ENCODE measurements around the gene ANKMY1. TPM values are rescaled to one million over a fixed set of nuclear protein-coding genes. Genes with fewer than 3 reads are reported as not detected.

ANKMY1 gene
- total and polyA plus RNA-seq, 2 of the 13 experiments (the other 11 are each of a cell fraction or from before 2014, with no cell fraction given): 11.7 to 18.8 TPM

DNA sequence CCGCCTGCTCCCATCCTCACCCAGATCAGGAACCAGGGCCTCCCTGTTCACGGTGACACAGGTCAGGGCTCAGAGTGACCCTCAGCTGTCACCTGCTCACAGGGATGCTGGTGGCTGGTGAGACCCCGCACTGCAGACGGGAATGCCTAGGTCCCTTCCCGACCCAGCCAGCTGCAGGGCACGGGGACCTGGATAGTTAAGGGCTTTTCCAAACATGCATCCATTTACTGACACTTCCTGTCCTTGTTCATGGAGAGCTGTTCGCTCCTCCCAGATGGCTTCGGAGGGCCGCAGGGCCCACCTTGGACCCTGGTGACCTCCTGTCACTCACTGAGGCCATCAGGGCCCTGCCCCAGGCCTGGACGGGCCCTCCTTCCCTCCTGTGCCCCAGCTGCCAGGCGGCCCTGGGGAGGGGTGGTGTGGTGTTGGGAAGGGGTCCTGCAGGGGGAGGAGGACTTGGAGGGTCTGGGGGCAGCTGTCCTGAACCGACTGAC lies 90.6 kb downstream of the ANKMY1 start:
- POLR2A ChIA-PET: no interaction called here
- no peak for DNase-seq (ENCODE audit: low spot score)
- Histone ChIP-seq H3K4me2 (ENCODE audit: low read depth, low read length) (no peak overlapping the region), H3K27ac (ENCODE audit: extremely low read length, insufficient read depth, low read length) (no peak overlapping the region), H3K4me3 (replicated peaks in 1 of 3; ENCODE audit: insufficient read depth in 1 of 3, low read depth in 2 of 3, low read length in 3 of 3) (no peak overlapping the region), H3K9ac (ENCODE audit: insufficient read depth, low read depth, low read length) (no peak overlapping the region), H3K36me3 (replicated peaks in 1 of 2; ENCODE audit: control insufficient read depth in 1 of 2, insufficient read depth in 2 of 2, low read length in 2 of 2) (no peaks in the 10 kb centered on the region), H4K20me1 (ENCODE audit: insufficient read depth, low read length) (no peaks in the 10 kb centered on the region), H3K27me3 (ENCODE audit: control insufficient read depth in 1 of 2, insufficient read depth in 2 of 2, low read length in 2 of 2) (no peaks in the 10 kb centered on the region), H3K4me1 (ENCODE audit: insufficient read depth, low read length) (peaks cover 12% of the 10 kb centered on the region; the same call in 1 of the 2 replicates), H3K9me3 (ENCODE audit: low read length) (no peaks in the 10 kb centered on the region), H2AFZ (ENCODE audit: low read length) (no peak overlapping the region), H3K79me2 (ENCODE audit: insufficient read depth, low read length) (no peaks in the 10 kb centered on the region)
- intact Hi-C loops (cut with micrococcal nuclease; ENCODE audit: unreplicated experiment) (no loop called here), in situ Hi-C loops (cut with HindIII; ENCODE audit: extremely low pct_ligation_motif_present, low pct_unique_long_range_greater_than_20kb) (no loop called here)
- CTCF ChIA-PET (ENCODE audit: low intra/inter-chr PET ratio, low total read pairs): no interaction called here
- TF ChIP-seq TOE1 (CRISPR knock-in tag; IDR thresholded peaks at IDR 0.05) (no peak), XBP1 (CRISPR knock-in tag; IDR thresholded peaks at IDR 0.05) (no peak), ZNF225 (CRISPR knock-in tag; IDR thresholded peaks at IDR 0.05) (no peak), ZNF331 (CRISPR knock-in tag; IDR thresholded peaks at IDR 0.05) (no peak), ATF1 (CRISPR knock-in tag; IDR thresholded peaks at IDR 0.05) (no peak), SPEN (CRISPR knock-in tag; IDR thresholded peaks at IDR 0.05; ENCODE audit: low read depth) (no peak), ZNF33B (CRISPR knock-in tag; IDR thresholded peaks at IDR 0.05) (no peak), NFKBIZ (CRISPR knock-in tag; IDR thresholded peaks at IDR 0.05) (no peak), ZNF292 (CRISPR knock-in tag; IDR thresholded peaks at IDR 0.05; ENCODE audit: borderline replicate concordance, low read depth) (no peak), ZBTB34 (CRISPR knock-in tag; IDR thresholded peaks at IDR 0.05) (no peak), ZNF619 (CRISPR knock-in tag; IDR thresholded peaks at IDR 0.05) (no peak)
- TF ChIP-seq, protein P1, sequence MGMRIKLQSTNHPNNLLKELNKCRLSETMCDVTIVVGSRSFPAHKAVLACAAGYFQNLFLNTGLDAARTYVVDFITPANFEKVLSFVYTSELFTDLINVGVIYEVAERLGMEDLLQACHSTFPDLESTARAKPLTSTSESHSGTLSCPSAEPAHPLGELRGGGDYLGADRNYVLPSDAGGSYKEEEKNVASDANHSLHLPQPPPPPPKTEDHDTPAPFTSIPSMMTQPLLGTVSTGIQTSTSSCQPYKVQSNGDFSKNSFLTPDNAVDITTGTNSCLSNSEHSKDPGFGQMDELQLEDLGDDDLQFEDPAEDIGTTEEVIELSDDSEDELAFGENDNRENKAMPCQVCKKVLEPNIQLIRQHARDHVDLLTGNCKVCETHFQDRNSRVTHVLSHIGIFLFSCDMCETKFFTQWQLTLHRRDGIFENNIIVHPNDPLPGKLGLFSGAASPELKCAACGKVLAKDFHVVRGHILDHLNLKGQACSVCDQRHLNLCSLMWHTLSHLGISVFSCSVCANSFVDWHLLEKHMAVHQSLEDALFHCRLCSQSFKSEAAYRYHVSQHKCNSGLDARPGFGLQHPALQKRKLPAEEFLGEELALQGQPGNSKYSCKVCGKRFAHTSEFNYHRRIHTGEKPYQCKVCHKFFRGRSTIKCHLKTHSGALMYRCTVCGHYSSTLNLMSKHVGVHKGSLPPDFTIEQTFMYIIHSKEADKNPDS (CRISPR knock-in tag; IDR thresholded peaks at IDR 0.05): no peak
- 81% methylated on average over 6 of the region's 12 CpGs for WGBS (ENCODE audit: low lambda C conversion rate)
- ATAC-seq: no peak
- FAIRE-seq: no peak
- no TSS peak for BruUV-seq (replicated peaks)

All from HepG2 (cell line).